SU-DHL-6 (cell line): ENCODE data around the gene UGT1A4.

ENCODE experiments used
- H2AFZ ChIP-seq: fragments of 200-600 bp; sonication (generic); 2 replicates; pipeline ENCODE4 v1.6.1; 2014; ENCODE audit warnings: low read depth, mild to moderate bottlenecking, moderate library complexity, mixed read lengths, antibody characterized with exemption, low read length; ENCODE audit not compliant: severe bottlenecking
- H3F3A ChIP-seq: fragments of 200-600 bp; shearing (Covaris generic); 2 replicates; pipeline ENCODE4 v1.6.0; 2016; ENCODE audit warnings: antibody characterized with exemption, mild to moderate bottlenecking; ENCODE audit not compliant: insufficient read depth
- H3K27ac ChIP-seq: fragments of 200-600 bp; sonication (generic); 2 replicates; pipeline ENCODE4 v1.5.1; 2016; ENCODE audit warnings: low read depth, mild to moderate bottlenecking, low read length, moderate library complexity, mixed read lengths
- H3K27me3 ChIP-seq: fragments of 200-600 bp; sonication (generic), shearing (Covaris generic); 2 replicates; pipeline ENCODE4 v1.6.0; 2014; ENCODE audit warnings: mild to moderate bottlenecking, low read length
- H3K36me3 ChIP-seq: fragments of 200-600 bp; sonication (generic); 2 replicates; pipeline ENCODE4 v1.6.1; 2014; ENCODE audit warnings: mild to moderate bottlenecking, low read length, mixed read lengths
- H3K4me2 ChIP-seq: fragments of 300-600, 200-600 bp; shearing (Covaris generic), sonication (generic); 2 replicates; pipeline ENCODE4 v1.6.0; 2014; ENCODE audit warnings: low read length, low read depth, mild to moderate bottlenecking; ENCODE audit not compliant: poor library complexity, severe bottlenecking
- H3K4me3 ChIP-seq: fragments of 200-600 bp; sonication (generic); 2 replicates; pipeline ENCODE4 v1.5.1; 2014; ENCODE audit warnings: antibody characterized with exemption, low read length, mild to moderate bottlenecking, mixed read lengths; ENCODE audit not compliant: insufficient read depth, poor library complexity, severe bottlenecking
- H3K79me2 ChIP-seq: fragments of 200-600 bp; sonication (generic); 2 replicates; pipeline ENCODE4 v1.6.1; 2014; ENCODE audit warnings: mild to moderate bottlenecking, low read length, moderate library complexity; ENCODE audit not compliant: insufficient read depth
- H3K9ac ChIP-seq: fragments of 200-600 bp; sonication (generic); 2 replicates; pipeline ENCODE4 v1.7.0; 2014; ENCODE audit warnings: mild to moderate bottlenecking, low read length
- H3K9me2 ChIP-seq: fragments of 200-600 bp; sonication (generic); replicated peaks from 2 replicates; pipeline ENCODE4 v1.6.1; 2014; ENCODE audit warnings: low read length; ENCODE audit not compliant: insufficient read depth
- H3K9me3 ChIP-seq: fragments of 200-600 bp; sonication (generic); 2 replicates; pipeline ENCODE4 v1.6.1; 2014; ENCODE audit warnings: low read length, mixed read lengths; ENCODE audit not compliant: insufficient read depth
- H4K20me1 ChIP-seq: fragments of 200-600 bp; sonication (generic); 2 replicates; pipeline ENCODE4 v1.6.1; 2014; ENCODE audit warnings: low read depth, mild to moderate bottlenecking, antibody characterized with exemption, low read length, moderate library complexity, mixed read lengths
- CTCF ChIP-seq: fragments of 200-600 bp; sonication (generic); IDR thresholded peaks from one replicate; pipeline ENCODE4 v1.5.1; 2017; ENCODE audit warnings: antibody characterized with exemption, mild to moderate bottlenecking, low read length, moderate library complexity; ENCODE audit not compliant: insufficient read depth, poor library complexity, severe bottlenecking
- EZH2phosphoT487 ChIP-seq: fragments of 200-600 bp; sonication (generic), shearing (Covaris generic); conservative IDR thresholded peaks from 2 replicates; pipeline ENCODE4 v1.6.1; 2018; ENCODE audit warnings: mild to moderate bottlenecking, antibody characterized with exemption, low read length, moderate library complexity, mixed read lengths

UGT1A4 gene

GRCh38 chr2:233799716-233800115 is 81.2 kb downstream of the UGT1A4 start:
- H2AFZ ChIP-seq, result no peak overlapping the region
- H3K4me2 ChIP-seq, result no peak overlapping the region
- H3K4me3 ChIP-seq, result no peak overlapping the region
- no peaks in the 10 kb centered on the region for H3K9me3 ChIP-seq
- no peak overlapping the region for H3K27ac ChIP-seq
- no peaks in the 10 kb centered on the region for H3K79me2 ChIP-seq
- no peaks in the 10 kb centered on the region for H4K20me1 ChIP-seq
- H3K27me3 ChIP-seq, result no peaks in the 10 kb centered on the region
- H3K9me2 ChIP-seq, result no peaks in the 10 kb centered on the region
- no peaks in the 10 kb centered on the region for H3K36me3 ChIP-seq
- TF ChIP-seq CTCF (no peak), EZH2phosphoT487 (no peak)
- no peak overlapping the region for H3K9ac ChIP-seq
- H3F3A ChIP-seq, result no peaks in the 10 kb centered on the region

GRCh38 chr2:233800208-233800607 is 81.7 kb downstream of the UGT1A4 start:
- H4K20me1 ChIP-seq, result no peaks in the 10 kb centered on the region
- H3K36me3 ChIP-seq, result no peaks in the 10 kb centered on the region
- H3K4me3 ChIP-seq, result no peak overlapping the region
- no peak overlapping the region for H2AFZ ChIP-seq
- H3K27me3 ChIP-seq, result no peaks in the 10 kb centered on the region
- no peaks in the 10 kb centered on the region for H3F3A ChIP-seq
- H3K27ac ChIP-seq, result no peak overlapping the region
- no peaks in the 10 kb centered on the region for H3K9me2 ChIP-seq
- H3K4me2 ChIP-seq, result no peak overlapping the region
- H3K9me3 ChIP-seq, result no peaks in the 10 kb centered on the region
- no peak overlapping the region for H3K9ac ChIP-seq
- TF ChIP-seq EZH2phosphoT487, result no peak
- TF ChIP-seq CTCF, result no peak
- H3K79me2 ChIP-seq, result no peaks in the 10 kb centered on the region

- Histone ChIP-seq H3K4me2 (no peak overlapping the region), H3K27ac (no peak overlapping the region), H3F3A (no peaks in the 10 kb centered on the region), H4K20me1 (no peaks in the 10 kb centered on the region), H3K9me2 (no peaks in the 10 kb centered on the region), H3K9me3 (no peaks in the 10 kb centered on the region), H3K36me3 (no peaks in the 10 kb centered on the region), H3K79me2 (no peaks in the 10 kb centered on the region), H3K4me3 (no peak overlapping the region), H2AFZ (no peak overlapping the region), H3K27me3 (no peaks in the 10 kb centered on the region), H3K9ac (no peak overlapping the region)
- TF ChIP-seq CTCF (no peak), EZH2phosphoT487 (no peak)
These were observed 83.0 kb downstream of the UGT1A4 start for GRCh38 chr2:233801357-233802131.
